ENCODE data around the gene TNFRSF6B.

DNA sequence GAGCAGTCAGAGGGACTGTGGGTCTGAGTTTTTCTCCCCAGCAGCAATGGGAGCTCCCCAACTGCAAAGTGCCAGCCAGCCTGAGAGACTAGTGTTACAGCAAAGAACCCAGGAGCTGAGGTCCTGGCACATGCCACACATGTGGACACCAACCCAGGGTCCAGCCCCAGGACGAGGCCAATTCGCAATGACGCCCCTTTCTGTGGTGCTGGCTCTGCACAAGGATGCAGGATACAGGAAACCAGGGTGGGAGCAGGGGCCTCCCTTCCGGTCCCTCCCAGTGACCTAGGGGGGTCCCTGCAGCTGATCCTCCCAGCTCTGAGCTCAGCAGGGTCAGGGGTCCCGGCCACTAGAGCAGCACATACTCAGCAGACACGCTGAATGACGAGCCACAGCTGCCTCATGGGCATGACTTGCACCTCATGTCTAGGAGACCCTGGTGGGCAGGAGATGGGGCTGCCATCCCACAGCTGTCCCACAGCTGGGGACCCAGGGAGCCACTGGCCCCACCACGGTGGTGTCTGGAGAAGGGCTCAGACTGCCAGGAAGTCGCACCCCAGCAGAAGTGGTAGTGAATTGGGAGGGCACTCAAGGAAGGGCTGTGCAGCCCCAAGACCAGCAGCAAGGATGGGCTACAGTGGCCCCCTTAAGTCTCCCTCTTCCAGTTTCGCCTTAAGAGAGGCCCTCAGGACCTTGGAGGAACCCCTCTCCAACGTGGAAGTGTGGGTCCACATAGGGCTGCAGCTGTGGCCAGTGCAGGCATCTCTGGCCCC lies 7.7 kb downstream of the TNFRSF6B start:
- TF ChIP-seq FOXP2 (optimal IDR thresholded peaks at IDR 0.05; ENCODE audit: borderline replicate concordance, extremely low read depth, extremely low read length, insufficient read depth) = no peak
- TF ChIP-seq POLR2AphosphoS5 (IDR thresholded peaks at IDR 0.05; ENCODE audit: low read depth, low read length) = no peak

Data from PFSK-1 (cell line).